Activated CD8-positive, alpha-beta memory T cell treated with anti-CD3 and anti-CD28 coated beads, Interleukin-2, amount 10 ng/mL, durations not matched to agents 7 days and 5 days (primary cell): ENCODE measurements around the gene DOK1. TPM values are rescaled to one million over a fixed set of nuclear protein-coding genes. Genes with fewer than 3 reads are reported as not detected.
A peak's percentile ranks its signal among the peaks of the same experiment; 100 is the strongest.
"Not testable (repeated sequence)": the region's sequence is repeated elsewhere in the genome, so short reads cannot be mapped to it uniquely, and the experiment has no call there.

Experiments used
- ATAC-seq: fragments of 150-1000 bp; cut with Tn5 transposase; one replicate; pipeline ENCODE4 v1.10.0; 2021; ENCODE audit warnings: moderate library complexity
- CTCF ChIA-PET: fragments of 350-600 bp; sonication (Branson Sonifier 250); formaldehyde crosslinking; loops from one replicate; lab custom pipeline; 2021; ENCODE audit warnings: antibody characterized with exemption; lab: Charles Lee
- DNase-seq: peaks from one replicate; pipeline ENCODE4 v3.0.0-alpha.2; 2020
- H3K27ac Mint-ChIP-seq: one replicate; pipeline ENCODE4 v1.8.0; 2021; ENCODE audit warnings: mild to moderate bottlenecking, mixed read lengths
- H3K27me3 Mint-ChIP-seq: one replicate; pipeline ENCODE4 v1.8.0; 2021; ENCODE audit warnings: mixed read lengths
- H3K36me3 Mint-ChIP-seq: one replicate; pipeline ENCODE4 v1.8.0; 2021; ENCODE audit warnings: mild to moderate bottlenecking, mixed read lengths
- H3K4me1 Mint-ChIP-seq: one replicate; pipeline ENCODE4 v1.8.0; 2021; ENCODE audit warnings: mixed read lengths
- H3K4me3 Mint-ChIP-seq: one replicate; pipeline ENCODE4 v1.8.0; 2021; ENCODE audit warnings: mild to moderate bottlenecking, moderate library complexity, mixed read lengths
- H3K9me3 Mint-ChIP-seq: one replicate; pipeline ENCODE4 v1.8.0; 2022; ENCODE audit warnings: low read depth, mixed read lengths
- total RNA-seq, 2 experiments: library from RNA; stranded (reverse); gene quantifications; one replicate each; pipeline ENCODE4 v1.2.3, GENCODE V29; 2021

Gene DOK1
- total RNA-seq, 2 experiments from 2014 or later = 47.1 to 52.1 TPM

- Mint-ChIP-seq H3K9me3 (no peaks in the 10 kb centered on the region), H3K4me3 (peak overlapping the region; percentile 91), H3K36me3 (peaks cover 10% of the 10 kb centered on the region), H3K27me3 (peaks cover 4% of the 10 kb centered on the region), H3K27ac (no peak overlapping the region), H3K4me1 (peaks cover 38% of the 10 kb centered on the region)
- CTCF ChIA-PET = interaction anchor here (1.3 to 15.0 kb wide), 4 partner anchors 11 to 31 kb away, joined by 3 to 124 read pairs (median 8); no protein-coding TSS in a partner anchor
- ATAC-seq (no peak), DNase-seq (no peak)
Measured at GRCh38 chr2:74556159-74556558, 1.6 kb downstream of the DOK1 start.

GRCh38 chr2:74556831-74557370 is 2.4 kb downstream of the DOK1 start:
- no peak overlapping the region for H3K27ac Mint-ChIP-seq
- no peaks in the 10 kb centered on the region for H3K9me3 Mint-ChIP-seq
- DNase-seq (no peak), ATAC-seq (no peak)
- CTCF ChIA-PET = interaction anchor here (0.5 to 15.0 kb wide), 6 partner anchors 10 to 81 kb away, joined by 3 to 124 read pairs (median 4); no protein-coding TSS in a partner anchor
- H3K4me3 Mint-ChIP-seq = peak overlapping the region; percentile 91
- H3K4me1 Mint-ChIP-seq = peaks cover 36% of the 10 kb centered on the region
- H3K27me3 Mint-ChIP-seq = peaks cover 5% of the 10 kb centered on the region
- H3K36me3 Mint-ChIP-seq = peaks cover 10% of the 10 kb centered on the region

- Mint-ChIP-seq H3K4me1 (peaks cover 34% of the 10 kb centered on the region), H3K27ac (no peak overlapping the region), H3K27me3 (peaks cover 5% of the 10 kb centered on the region), H3K36me3 (peaks cover 12% of the 10 kb centered on the region), H3K4me3 (no peak overlapping the region), H3K9me3 (no peaks in the 10 kb centered on the region)
- CTCF ChIA-PET = interaction anchor here (1.2 to 1.7 kb wide), 6 partner anchors 9 to 76 kb away, joined by 3 to 5 read pairs (median 4); partner anchors contain the start of genes CCDC142 and TTC31
- ATAC-seq (no peak), DNase-seq (no peak)
Measured at GRCh38 chr2:74558284-74559230, 4.0 kb downstream of the DOK1 start.

GRCh38 chr2:74559912-74560311 is 5.4 kb downstream of the DOK1 start:
- CTCF ChIA-PET = interaction anchor here (1.4 kb wide), 1 partner anchor 9 kb away, joined by 3 read pairs; no protein-coding TSS in a partner anchor
- DNase-seq = no peak
- no peak overlapping the region for H3K4me3 Mint-ChIP-seq
- no peak for ATAC-seq
- no peaks in the 10 kb centered on the region for H3K9me3 Mint-ChIP-seq
- peaks cover 31% of the 10 kb centered on the region for H3K4me1 Mint-ChIP-seq
- H3K27ac Mint-ChIP-seq = no peak overlapping the region
- peaks cover 11% of the 10 kb centered on the region for H3K36me3 Mint-ChIP-seq
- peaks cover 13% of the 10 kb centered on the region for H3K27me3 Mint-ChIP-seq

- CTCF ChIA-PET = interaction anchor here (1.4 kb wide), 1 partner anchor 8 kb away, joined by 3 read pairs; no protein-coding TSS in a partner anchor
- Mint-ChIP-seq H3K27me3 (peaks cover 13% of the 10 kb centered on the region), H3K27ac (no peak overlapping the region), H3K9me3 (no peaks in the 10 kb centered on the region), H3K4me3 (no peak overlapping the region), H3K36me3 (peaks cover 11% of the 10 kb centered on the region), H3K4me1 (peaks cover 29% of the 10 kb centered on the region)
- DNase-seq (no peak), ATAC-seq (peak; percentile 24)
Measured at GRCh38 chr2:74560591-74560990, 6.1 kb downstream of the DOK1 start.

GRCh38 chr2:74561022-74561421 is 6.5 kb downstream of the DOK1 start:
- H3K36me3 Mint-ChIP-seq, ATAC-seq, H3K4me3 Mint-ChIP-seq, H3K27ac Mint-ChIP-seq, CTCF ChIA-PET, DNase-seq, H3K9me3 Mint-ChIP-seq: not testable (repeated sequence)
- Mint-ChIP-seq H3K27me3 (peaks cover 13% of the 10 kb centered on the region), H3K4me1 (peaks cover 28% of the 10 kb centered on the region)

GRCh38 chr2:74562126-74562775 is 7.7 kb downstream of the DOK1 start:
- DNase-seq (no peak), ATAC-seq (no peak)
- CTCF ChIA-PET = no interaction called here
- H3K27ac Mint-ChIP-seq = no peak overlapping the region
- H3K4me1 Mint-ChIP-seq = peaks cover 33% of the 10 kb centered on the region
- H3K9me3 Mint-ChIP-seq = no peaks in the 10 kb centered on the region
- no peak overlapping the region for H3K4me3 Mint-ChIP-seq
- peaks cover 4% of the 10 kb centered on the region for H3K36me3 Mint-ChIP-seq
- H3K27me3 Mint-ChIP-seq = peaks cover 13% of the 10 kb centered on the region

GRCh38 chr2:74564222-74564621 is 9.7 kb downstream of the DOK1 start:
- ATAC-seq (no peak), DNase-seq (no peak)
- CTCF ChIA-PET = no interaction called here
- Mint-ChIP-seq H3K27ac (no peak overlapping the region), H3K36me3 (peaks cover 2% of the 10 kb centered on the region), H3K4me3 (no peak overlapping the region), H3K9me3 (no peaks in the 10 kb centered on the region), H3K4me1 (peaks cover 49% of the 10 kb centered on the region), H3K27me3 (peaks cover 13% of the 10 kb centered on the region)

- DNase-seq = no peak
- Mint-ChIP-seq H3K4me1 (peaks cover 40% of the 10 kb centered on the region), H3K9me3 (no peaks in the 10 kb centered on the region), H3K27me3 (peaks cover 13% of the 10 kb centered on the region), H3K4me3 (no peak overlapping the region), H3K27ac (peak overlapping the region; percentile 75), H3K36me3 (peaks cover 2% of the 10 kb centered on the region)
- ATAC-seq = no peak
- CTCF ChIA-PET = interaction anchor here (0.6 to 3.8 kb wide), 9 partner anchors 11 to 109 kb away, joined by 3 to 28 read pairs (median 5); partner anchors contain the start of genes CCDC142, DOK1 and TTC31
Measured at GRCh38 chr2:74566076-74566753, 11.7 kb downstream of the DOK1 start.

GRCh38 chr2:74566754-74567085 is 12.2 kb downstream of the DOK1 start:
- Mint-ChIP-seq H3K4me3 (no peak overlapping the region), H3K27me3 (peaks cover 10% of the 10 kb centered on the region), H3K4me1 (peaks cover 38% of the 10 kb centered on the region), H3K27ac (peak overlapping the region; percentile 75), H3K9me3 (no peaks in the 10 kb centered on the region), H3K36me3 (peaks cover 2% of the 10 kb centered on the region)
- CTCF ChIA-PET = interaction anchor here (1.4 to 3.8 kb wide), 6 partner anchors 11 to 110 kb away, joined by 4 to 28 read pairs (median 9); partner anchors contain the start of gene DOK1
- DNase-seq = no peak
- ATAC-seq = no peak

- H3K27ac Mint-ChIP-seq = no peak overlapping the region
- ATAC-seq = no peak
- CTCF ChIA-PET = interaction anchor here (1.5 to 3.8 kb wide), 5 partner anchors 9 to 36 kb away, joined by 5 to 28 read pairs (median 13); partner anchors contain the start of gene DOK1
Measured at GRCh38 chr2:74567881-74568280, 13.4 kb downstream of the DOK1 start.

GRCh38 chr2:74569686-74570085 is 15.2 kb downstream of the DOK1 start:
- Mint-ChIP-seq H3K9me3 (no peaks in the 10 kb centered on the region), H3K27ac (no peak overlapping the region), H3K27me3 (no peaks in the 10 kb centered on the region), H3K36me3 (peaks cover 5% of the 10 kb centered on the region), H3K4me1 (peaks cover 43% of the 10 kb centered on the region), H3K4me3 (no peak overlapping the region)
- CTCF ChIA-PET = interaction anchor here (0.7 to 1.6 kb wide), 2 partner anchors 16 to 179 kb away, joined by 3 to 4 read pairs; no protein-coding TSS in a partner anchor
- no peak for DNase-seq
- no peak for ATAC-seq

More at GRCh38 chr2:74567881-74568280, 13.4 kb downstream of the DOK1 start:
- DNase-seq = no peak
- Mint-ChIP-seq H3K9me3 (no peaks in the 10 kb centered on the region), H3K4me3 (no peak overlapping the region), H3K36me3 (no peaks in the 10 kb centered on the region), H3K4me1 (peaks cover 30% of the 10 kb centered on the region), H3K27me3 (peaks cover 8% of the 10 kb centered on the region)
